OCI-LY3 (cell line): ENCODE measurements around the gene BPIFB6.

Experiments used
- EZH2phosphoT487 ChIP-seq: fragments of 200-600 bp; shearing (Covaris generic); IDR thresholded peaks from 2 replicates; pipeline ENCODE4 v1.6.1; 2018; ENCODE audit warnings: antibody characterized with exemption, mixed run types, low read depth
- TF ChIP-seq, protein P1 (sequence below): fragments of 200-600, 300-600 bp; sonication (generic); IDR thresholded peaks from 2 replicates; pipeline ENCODE4 v1.5.1; 2014; ENCODE audit warnings: antibody characterized with exemption, low read length, low read depth

DNA sequence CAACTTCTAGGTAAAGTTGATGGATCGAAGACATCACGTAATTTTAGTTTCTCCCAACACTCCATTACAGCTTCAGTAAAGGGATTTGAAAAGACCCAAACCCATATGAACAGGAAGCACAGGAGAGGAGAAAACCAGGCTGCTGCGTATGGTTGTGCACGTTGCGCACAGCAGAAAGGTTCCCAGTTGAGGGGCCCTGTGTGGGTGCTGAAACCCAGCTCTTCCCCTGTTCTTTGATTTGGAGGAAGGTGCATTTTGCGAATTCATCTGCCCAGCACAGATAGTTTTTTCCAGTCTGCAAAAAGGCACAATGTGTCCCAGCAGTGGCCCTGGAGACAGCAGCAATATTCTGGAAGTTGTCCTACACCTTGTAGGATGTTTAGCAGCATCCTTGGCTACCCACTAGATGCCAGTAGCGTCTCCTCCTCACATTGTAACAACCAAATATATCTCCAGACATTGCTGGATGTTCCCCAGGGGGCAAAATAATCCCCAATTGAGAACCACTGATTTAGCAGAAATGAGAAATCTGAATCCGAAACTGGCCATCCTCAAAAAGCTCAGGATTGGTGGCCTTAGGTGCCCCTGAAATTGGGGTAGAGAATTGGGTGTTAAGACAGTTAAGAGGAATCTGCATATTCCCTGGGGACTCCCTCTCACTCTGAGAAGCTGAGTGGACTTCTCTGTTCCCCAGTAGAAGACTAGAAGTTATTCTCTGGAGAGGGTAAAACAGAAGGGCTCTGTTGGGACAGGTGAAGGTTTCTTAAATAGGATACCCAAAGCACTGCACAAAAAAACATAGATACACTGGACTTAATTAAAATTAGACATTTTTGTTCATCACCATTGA is 39.4 kb upstream of the BPIFB6 start:
- TF ChIP-seq, protein P1, sequence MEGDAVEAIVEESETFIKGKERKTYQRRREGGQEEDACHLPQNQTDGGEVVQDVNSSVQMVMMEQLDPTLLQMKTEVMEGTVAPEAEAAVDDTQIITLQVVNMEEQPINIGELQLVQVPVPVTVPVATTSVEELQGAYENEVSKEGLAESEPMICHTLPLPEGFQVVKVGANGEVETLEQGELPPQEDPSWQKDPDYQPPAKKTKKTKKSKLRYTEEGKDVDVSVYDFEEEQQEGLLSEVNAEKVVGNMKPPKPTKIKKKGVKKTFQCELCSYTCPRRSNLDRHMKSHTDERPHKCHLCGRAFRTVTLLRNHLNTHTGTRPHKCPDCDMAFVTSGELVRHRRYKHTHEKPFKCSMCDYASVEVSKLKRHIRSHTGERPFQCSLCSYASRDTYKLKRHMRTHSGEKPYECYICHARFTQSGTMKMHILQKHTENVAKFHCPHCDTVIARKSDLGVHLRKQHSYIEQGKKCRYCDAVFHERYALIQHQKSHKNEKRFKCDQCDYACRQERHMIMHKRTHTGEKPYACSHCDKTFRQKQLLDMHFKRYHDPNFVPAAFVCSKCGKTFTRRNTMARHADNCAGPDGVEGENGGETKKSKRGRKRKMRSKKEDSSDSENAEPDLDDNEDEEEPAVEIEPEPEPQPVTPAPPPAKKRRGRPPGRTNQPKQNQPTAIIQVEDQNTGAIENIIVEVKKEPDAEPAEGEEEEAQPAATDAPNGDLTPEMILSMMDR = peak; percentile 18
- TF ChIP-seq EZH2phosphoT487 = no peak
